GM12878 (cell line): ENCODE measurements around the gene MAFB. TPM values are rescaled to one million over a fixed set of nuclear protein-coding genes. Genes with fewer than 3 reads are reported as not detected.

Experiments
- ATAC-seq: fragments of 200-7000 bp; cut with Tn5 transposase; 3 replicates; pipeline ENCODE4 v1.9.1; 2020; ENCODE audit warnings: mild to moderate bottlenecking, moderate library complexity
- BruUV-seq: library from RNA; stranded (reverse); fragments of 400-500 nt; replicated peaks from 2 replicates; lab custom pipeline; 2021; lab: Mats Ljungman, UMichigan
- CTCF ChIA-PET: fragments of 300-600 bp; sonication (Branson Sonifier 250); formaldehyde crosslinking; extraction: SDS; loops from one replicate; lab custom pipeline; 2021; ENCODE audit warnings: inconsistent platforms; lab: Yijun Ruan, JAX
- POLR2A ChIA-PET: fragments of 350-600 bp; formaldehyde crosslinking; extraction: SDS; loops from one replicate; lab custom pipeline; 2021; ENCODE audit warnings: inconsistent platforms; lab: Charles Lee
- RAD21 ChIA-PET: fragments of 300-600 bp; sonication (Branson Sonifier 250); formaldehyde crosslinking; loops from one replicate; lab custom pipeline; 2023; ENCODE audit warnings: antibody characterized with exemption; ENCODE audit not compliant: unreplicated experiment; lab: Charles Lee
- SMC1A ChIA-PET: fragments of 300-600 bp; sonication (Branson Sonifier 250); formaldehyde crosslinking; loops from one replicate; lab custom pipeline; 2023; ENCODE audit not compliant: unreplicated experiment, uncharacterized antibody; lab: Charles Lee
- DNase-seq: peaks from one replicate; pipeline ENCODE4 v3.0.0-alpha.2; 2011; ENCODE audit warnings: low read depth, low spot score
- FAIRE-seq: peaks from 3 replicates; lab custom pipeline; 2011; peaks lifted over from hg19 to GRCh38; lab: Jason Lieb, UNC
- H2AFZ ChIP-seq: 2 replicates; pipeline ENCODE4 v1.6.0; 2011; ENCODE audit warnings: low read depth, low read length, control low read depth; ENCODE audit not compliant: control insufficient read depth
- H3K27ac ChIP-seq: 2 replicates; pipeline ENCODE4 v1.5.1; 2011; ENCODE audit warnings: control low read depth; ENCODE audit not compliant: control insufficient read depth, insufficient read depth
- H3K27me3 ChIP-seq, 2 experiments: replicated peaks in 1 of 2; 2 replicates each; pipeline versions ENCODE4 v1.6.0 to v1.6.1; 2011; ENCODE audit warnings: low read length in 1 of 2; ENCODE audit not compliant: control insufficient read depth in 2 of 2, insufficient read depth in 2 of 2
- H3K36me3 ChIP-seq, 2 experiments: 2 replicates each; pipeline ENCODE4 v1.5.1; 2011; ENCODE audit warnings: low read length in 1 of 2; ENCODE audit not compliant: control insufficient read depth in 2 of 2, insufficient read depth in 2 of 2
- H3K4me1 ChIP-seq: 2 replicates; pipeline ENCODE4 v1.6.1; 2011; ENCODE audit warnings: mild to moderate bottlenecking, low read length, moderate library complexity, mixed read lengths; ENCODE audit not compliant: control insufficient read depth, insufficient read depth
- H3K4me2 ChIP-seq: 2 replicates; pipeline ENCODE4 v1.6.0; 2011; ENCODE audit warnings: control low read depth; ENCODE audit not compliant: control insufficient read depth, insufficient read depth
- H3K4me3 ChIP-seq: fragments of 200-600 bp; sonication (generic); 2 replicates; pipeline ENCODE4 v1.5.1; 2016
- H3K79me2 ChIP-seq: 2 replicates; pipeline ENCODE4 v1.6.0; 2011; ENCODE audit warnings: low read length; ENCODE audit not compliant: control insufficient read depth, insufficient read depth
- H3K9ac ChIP-seq: 2 replicates; pipeline ENCODE4 v1.8.0; 2011; ENCODE audit warnings: low read length, control low read depth, mixed read lengths; ENCODE audit not compliant: control insufficient read depth, insufficient read depth
- H3K9me3 ChIP-seq: replicated peaks from 3 replicates; pipeline ENCODE4 v1.5.1; 2011; ENCODE audit warnings: mild to moderate bottlenecking, low read length; ENCODE audit not compliant: control insufficient read depth, insufficient read depth
- H4K20me1 ChIP-seq: 2 replicates; pipeline ENCODE4 v1.6.0; 2011; ENCODE audit not compliant: control insufficient read depth, insufficient read depth
- ASH2L ChIP-seq: fragments of 300-600, 200-600 bp; sonication (generic); IDR thresholded peaks from 2 replicates; pipeline ENCODE4 v1.6.1; 2017; ENCODE audit warnings: low read depth, mild to moderate bottlenecking, borderline replicate concordance
- EP300 ChIP-seq, 2 experiments: fragments of 150-350 bp in 1 of 2; IDR thresholded peaks; 2 replicates each; pipeline ENCODE4 v1.6.1; 2011 to 2012; ENCODE audit warnings: low read depth in 2 of 2, low read length in 2 of 2, borderline replicate concordance in 1 of 2, improper control_type of control experiment in 1 of 2, inconsistent platforms in 1 of 2; ENCODE audit not compliant: control insufficient read depth in 1 of 2
- HDAC2 ChIP-seq: fragments of 200-600 bp; sonication (generic); IDR thresholded peaks from 2 replicates; pipeline ENCODE4 v1.6.1; 2017
- IRF4 ChIP-seq: IDR thresholded peaks from 2 replicates; pipeline ENCODE4 v1.6.1; 2011; ENCODE audit warnings: low read depth, low read length
- JUNB ChIP-seq: IDR thresholded peaks from 2 replicates; pipeline ENCODE4 v1.6.1; 2016; ENCODE audit warnings: antibody characterized with exemption, mild to moderate bottlenecking
- SMAD5 ChIP-seq: IDR thresholded peaks from 2 replicates; pipeline ENCODE4 v1.6.1; 2016; ENCODE audit warnings: antibody characterized with exemption, low read depth
- SMARCA5 ChIP-seq: fragments of 450-650 bp; IDR thresholded peaks from 2 replicates; pipeline ENCODE4 v1.6.1; 2017; ENCODE audit warnings: mild to moderate bottlenecking
- SREBF1 ChIP-seq: IDR thresholded peaks from 2 replicates; pipeline ENCODE4 v1.6.1; 2012; ENCODE audit warnings: mild to moderate bottlenecking, low read length
- STAT3 ChIP-seq: IDR thresholded peaks from 2 replicates; pipeline ENCODE4 v1.6.1; 2011; ENCODE audit warnings: low read depth, low read length, improper control_type of control experiment
- SUZ12 ChIP-seq: fragments of 200-600 bp; sonication (generic); IDR thresholded peaks from one replicate; pipeline ENCODE4 v1.6.1; 2018; ENCODE audit warnings: antibody characterized with exemption, mild to moderate bottlenecking; ENCODE audit not compliant: unreplicated experiment
- WRNIP1 ChIP-seq: IDR thresholded peaks from 2 replicates; pipeline ENCODE4 v1.6.1; 2011; ENCODE audit warnings: low read depth, low read length, improper control_type of control experiment, borderline replicate concordance
- ZNF622 ChIP-seq: fragments of 450-650 bp; IDR thresholded peaks from 2 replicates; pipeline ENCODE4 v1.6.1; 2017; ENCODE audit warnings: mild to moderate bottlenecking, inconsistent platforms
- ZZZ3 ChIP-seq: IDR thresholded peaks from 2 replicates; pipeline ENCODE4 v1.6.1; 2011; ENCODE audit warnings: low read depth; ENCODE audit not compliant: control insufficient read depth, insufficient read length
- WGBS: methylation state at CpG from one replicate; pipeline ENCODE4 v1.1.6; 2016; ENCODE audit warnings: low lambda C conversion rate; ENCODE audit not compliant: insufficient replicate concordance, insufficient coverage; ENCODE audit errors: missing lambda C conversion rate; 5-methylcytosine and 5-hydroxymethylcytosine counted together
- in situ Hi-C: fragments of 300-500 bp; cut with MboI; formaldehyde crosslinking; loops from 9 replicates; pipeline ENCODE4 v1.14.3; 2018; ENCODE audit warnings: mixed read lengths
- intact Hi-C: fragments of 100-400 bp; cut with micrococcal nuclease; formaldehyde crosslinking; loops from one replicate; pipeline ENCODE4 v1.14.2; 2022; ENCODE audit not compliant: unreplicated experiment
- polyA plus RNA-seq, 11 experiments: library from polyadenylated mRNA; depleted of rRNA in 4 of 11; unstranded in 6 of 11; stranded (reverse) in 5 of 11; fragments of >200 nt; fragmentation: Nextera tagmentation in 4 of 11; fragmentation: Illumina TruSeq in 1 of 11; extraction: Ambion mirVana in 4 of 11; extraction: Trizol in 1 of 11; gene quantifications; 1 replicate in 1 of 11; 2 replicates in 10 of 11; pipeline versions ENCODE4 v1.2.1 to v1.2.3, GENCODE V29; 2011 to 2016; ENCODE audit warnings: inconsistent platforms in 2 of 11, missing spikeins in 2 of 11, low read depth in 1 of 11
- total RNA-seq, 4 experiments: library from RNA; depleted of rRNA in 3 of 4; stranded (reverse); fragments of >200 nt in 3 of 4; fragmentation: Illumina TruSeq in 1 of 4; extraction: Trizol in 1 of 4; gene quantifications; 2 replicates each; pipeline versions ENCODE4 v1.2.1 to v1.2.3, GENCODE V29; 2013 to 2021
- TF ChIP-seq, protein P1 (sequence below): fragments of 450-650 bp; conservative IDR thresholded peaks from 2 replicates; pipeline ENCODE4 v1.6.1; 2017; ENCODE audit warnings: mild to moderate bottlenecking, moderate library complexity
- TF ChIP-seq, protein P2 (sequence below): fragments of 450-650 bp; IDR thresholded peaks from 2 replicates; pipeline ENCODE4 v1.6.1; 2017; ENCODE audit warnings: mild to moderate bottlenecking, moderate library complexity
- TF ChIP-seq, protein P3 (sequence below): IDR thresholded peaks from 2 replicates; pipeline ENCODE4 v1.6.1; 2012; ENCODE audit warnings: low read length, inconsistent platforms

MAFB gene
- total and polyA plus RNA-seq, 10 of the 15 experiments (the other 5 are each of a cell fraction or from before 2014, with no cell fraction given): 0.01 to 0.08 (median 0.01) TPM; not detected in 7

DNA sequence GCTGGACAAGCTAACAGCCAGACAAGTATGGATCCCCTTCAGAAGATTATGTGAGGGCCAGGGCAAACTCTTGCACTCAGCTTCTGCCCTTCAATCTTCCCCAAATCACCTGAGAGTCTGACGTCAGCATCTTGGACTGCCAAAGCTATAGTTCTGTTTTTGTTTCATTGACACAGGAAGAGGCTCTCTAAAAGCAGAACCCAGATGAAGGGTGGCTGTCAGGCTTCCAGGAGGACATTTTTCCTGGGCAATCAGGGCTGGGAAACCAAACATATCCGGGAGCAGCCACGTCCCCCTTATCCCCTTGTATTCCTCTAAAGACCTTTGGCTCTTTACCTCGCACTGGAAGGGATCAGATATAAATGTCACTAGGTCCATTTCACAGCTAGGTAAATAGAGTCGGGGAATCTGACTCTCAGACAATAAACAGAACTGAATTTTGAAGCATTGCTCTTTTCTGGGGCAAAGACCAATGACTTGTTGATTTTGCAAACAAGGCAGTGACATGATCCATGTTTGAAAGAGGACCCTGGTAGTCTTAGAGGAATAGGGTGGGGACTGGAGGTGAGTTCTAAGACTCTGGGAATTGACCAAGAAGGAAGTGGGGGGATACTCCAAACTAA lies 13.3 kb downstream of the MAFB start:
- TF ChIP-seq SREBF1: no peak
- TF ChIP-seq, protein P1, sequence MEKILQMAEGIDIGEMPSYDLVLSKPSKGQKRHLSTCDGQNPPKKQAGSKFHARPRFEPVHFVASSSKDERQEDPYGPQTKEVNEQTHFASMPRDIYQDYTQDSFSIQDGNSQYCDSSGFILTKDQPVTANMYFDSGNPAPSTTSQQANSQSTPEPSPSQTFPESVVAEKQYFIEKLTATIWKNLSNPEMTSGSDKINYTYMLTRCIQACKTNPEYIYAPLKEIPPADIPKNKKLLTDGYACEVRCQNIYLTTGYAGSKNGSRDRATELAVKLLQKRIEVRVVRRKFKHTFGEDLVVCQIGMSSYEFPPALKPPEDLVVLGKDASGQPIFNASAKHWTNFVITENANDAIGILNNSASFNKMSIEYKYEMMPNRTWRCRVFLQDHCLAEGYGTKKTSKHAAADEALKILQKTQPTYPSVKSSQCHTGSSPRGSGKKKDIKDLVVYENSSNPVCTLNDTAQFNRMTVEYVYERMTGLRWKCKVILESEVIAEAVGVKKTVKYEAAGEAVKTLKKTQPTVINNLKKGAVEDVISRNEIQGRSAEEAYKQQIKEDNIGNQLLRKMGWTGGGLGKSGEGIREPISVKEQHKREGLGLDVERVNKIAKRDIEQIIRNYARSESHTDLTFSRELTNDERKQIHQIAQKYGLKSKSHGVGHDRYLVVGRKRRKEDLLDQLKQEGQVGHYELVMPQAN: no peak
- no peak for TF ChIP-seq SMAD5
- no peak for TF ChIP-seq STAT3
- no peak for TF ChIP-seq ASH2L
- TF ChIP-seq ZZZ3: no peak
- TF ChIP-seq, protein P2, sequence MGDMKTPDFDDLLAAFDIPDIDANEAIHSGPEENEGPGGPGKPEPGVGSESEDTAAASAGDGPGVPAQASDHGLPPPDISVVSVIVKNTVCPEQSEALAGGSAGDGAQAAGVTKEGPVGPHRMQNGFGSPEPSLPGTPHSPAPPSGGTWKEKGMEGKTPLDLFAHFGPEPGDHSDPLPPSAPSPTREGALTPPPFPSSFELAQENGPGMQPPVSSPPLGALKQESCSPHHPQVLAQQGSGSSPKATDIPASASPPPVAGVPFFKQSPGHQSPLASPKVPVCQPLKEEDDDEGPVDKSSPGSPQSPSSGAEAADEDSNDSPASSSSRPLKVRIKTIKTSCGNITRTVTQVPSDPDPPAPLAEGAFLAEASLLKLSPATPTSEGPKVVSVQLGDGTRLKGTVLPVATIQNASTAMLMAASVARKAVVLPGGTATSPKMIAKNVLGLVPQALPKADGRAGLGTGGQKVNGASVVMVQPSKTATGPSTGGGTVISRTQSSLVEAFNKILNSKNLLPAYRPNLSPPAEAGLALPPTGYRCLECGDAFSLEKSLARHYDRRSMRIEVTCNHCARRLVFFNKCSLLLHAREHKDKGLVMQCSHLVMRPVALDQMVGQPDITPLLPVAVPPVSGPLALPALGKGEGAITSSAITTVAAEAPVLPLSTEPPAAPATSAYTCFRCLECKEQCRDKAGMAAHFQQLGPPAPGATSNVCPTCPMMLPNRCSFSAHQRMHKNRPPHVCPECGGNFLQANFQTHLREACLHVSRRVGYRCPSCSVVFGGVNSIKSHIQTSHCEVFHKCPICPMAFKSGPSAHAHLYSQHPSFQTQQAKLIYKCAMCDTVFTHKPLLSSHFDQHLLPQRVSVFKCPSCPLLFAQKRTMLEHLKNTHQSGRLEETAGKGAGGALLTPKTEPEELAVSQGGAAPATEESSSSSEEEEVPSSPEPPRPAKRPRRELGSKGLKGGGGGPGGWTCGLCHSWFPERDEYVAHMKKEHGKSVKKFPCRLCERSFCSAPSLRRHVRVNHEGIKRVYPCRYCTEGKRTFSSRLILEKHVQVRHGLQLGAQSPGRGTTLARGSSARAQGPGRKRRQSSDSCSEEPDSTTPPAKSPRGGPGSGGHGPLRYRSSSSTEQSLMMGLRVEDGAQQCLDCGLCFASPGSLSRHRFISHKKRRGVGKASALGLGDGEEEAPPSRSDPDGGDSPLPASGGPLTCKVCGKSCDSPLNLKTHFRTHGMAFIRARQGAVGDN: no peak
- TF ChIP-seq ZNF622: no peak
- no peak for TF ChIP-seq HDAC2
- no peak for TF ChIP-seq JUNB
- no peak for TF ChIP-seq EP300 (IDR thresholded peaks at IDR 0.05; ENCODE audit: borderline replicate concordance in 1 of 2, control insufficient read depth in 1 of 2, low read depth in 2 of 2, low read length in 2 of 2)
- no peak for TF ChIP-seq SUZ12
- no peak for TF ChIP-seq IRF4
- TF ChIP-seq, protein P3, sequence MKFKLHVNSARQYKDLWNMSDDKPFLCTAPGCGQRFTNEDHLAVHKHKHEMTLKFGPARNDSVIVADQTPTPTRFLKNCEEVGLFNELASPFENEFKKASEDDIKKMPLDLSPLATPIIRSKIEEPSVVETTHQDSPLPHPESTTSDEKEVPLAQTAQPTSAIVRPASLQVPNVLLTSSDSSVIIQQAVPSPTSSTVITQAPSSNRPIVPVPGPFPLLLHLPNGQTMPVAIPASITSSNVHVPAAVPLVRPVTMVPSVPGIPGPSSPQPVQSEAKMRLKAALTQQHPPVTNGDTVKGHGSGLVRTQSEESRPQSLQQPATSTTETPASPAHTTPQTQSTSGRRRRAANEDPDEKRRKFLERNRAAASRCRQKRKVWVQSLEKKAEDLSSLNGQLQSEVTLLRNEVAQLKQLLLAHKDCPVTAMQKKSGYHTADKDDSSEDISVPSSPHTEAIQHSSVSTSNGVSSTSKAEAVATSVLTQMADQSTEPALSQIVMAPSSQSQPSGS: no peak
- TF ChIP-seq SMARCA5: no peak
- TF ChIP-seq WRNIP1: no peak
- CTCF ChIA-PET: no interaction called here
- no peak overlapping the region for H3K27ac ChIP-seq
- H3K4me1 ChIP-seq: 0 out of 2 replicates have a peak, but pooled peaks cover 6% of the 10 kb centered on the region
- H3K27me3 ChIP-seq: no peaks in the 10 kb centered on the region; a peak in 1 of 4 replicates
- H3K4me2 ChIP-seq: no peak overlapping the region
- FAIRE-seq (no peak), DNase-seq (no peak), ATAC-seq (no peak)
- H3K9ac ChIP-seq: no peak overlapping the region
- intact Hi-C loops (no loop called here), in situ Hi-C loops (no loop called here)
- no peaks in the 10 kb centered on the region for H3K36me3 ChIP-seq
- H3K9me3 ChIP-seq: no peaks in the 10 kb centered on the region
- BruUV-seq: no TSS peak
- no peaks in the 10 kb centered on the region for H3K79me2 ChIP-seq
- 14% methylated on average over 5 of the region's 5 CpGs for WGBS
- H4K20me1 ChIP-seq: no peaks in the 10 kb centered on the region
- H3K4me3 ChIP-seq: no peak overlapping the region
- no peak overlapping the region for H2AFZ ChIP-seq
- RAD21 ChIA-PET: no interaction called here
- SMC1A ChIA-PET: no interaction called here
- POLR2A ChIA-PET: no interaction called here
